Trophoblast cell (in vitro differentiated cells and primary cell): ENCODE data around the gene HOXA6. TPM values are rescaled to one million over a fixed set of nuclear protein-coding genes. Genes with fewer than 3 reads are reported as not detected.

Source experiments
- DNase-seq, 2 donors: peaks; one replicate each; pipeline ENCODE4 v3.0.0-alpha.2; 2016
- H2AFZ ChIP-seq: 2 replicates; pipeline ENCODE4 v1.6.1; 2013; ENCODE audit warnings: low read length, moderate library complexity, mild to moderate bottlenecking; ENCODE audit not compliant: insufficient read depth, poor library complexity
- H2AK5ac ChIP-seq: 2 replicates; pipeline ENCODE4 v1.6.1; 2013; ENCODE audit warnings: mild to moderate bottlenecking, low read length
- H2BK120ac ChIP-seq: 2 replicates; pipeline ENCODE4 v1.6.1; 2013; ENCODE audit warnings: low read length, mild to moderate bottlenecking, moderate library complexity; ENCODE audit not compliant: insufficient read depth, poor library complexity
- H2BK12ac ChIP-seq: 2 replicates; pipeline ENCODE4 v1.6.1; 2013; ENCODE audit warnings: mild to moderate bottlenecking, low read length, moderate library complexity
- H2BK5ac ChIP-seq: 2 replicates; pipeline ENCODE4 v1.6.1; 2013; ENCODE audit warnings: low read length, low read depth, moderate library complexity, mild to moderate bottlenecking; ENCODE audit not compliant: poor library complexity
- H3K14ac ChIP-seq: 2 replicates; pipeline ENCODE4 v1.6.1; 2013; ENCODE audit warnings: mild to moderate bottlenecking, low read length
- H3K18ac ChIP-seq: 2 replicates; pipeline ENCODE4 v1.6.1; 2013; ENCODE audit warnings: mild to moderate bottlenecking, low read length
- H3K23ac ChIP-seq: 2 replicates; pipeline ENCODE4 v1.6.1; 2013; ENCODE audit warnings: low read length
- H3K27ac ChIP-seq: 2 replicates; pipeline ENCODE4 v1.5.1; 2013; ENCODE audit warnings: low read depth, mild to moderate bottlenecking, inconsistent platforms, low read length, moderate library complexity
- H3K27me3 ChIP-seq: 2 replicates; pipeline ENCODE4 v1.6.1; 2013; ENCODE audit warnings: inconsistent platforms, mild to moderate bottlenecking, low read length, moderate library complexity; ENCODE audit not compliant: insufficient read depth
- H3K36me3 ChIP-seq, 2 experiments: 1 replicate in 1 of 2; 2 replicates in 1 of 2; pipeline ENCODE4 v1.6.1; 2013; ENCODE audit warnings: low read length in 2 of 2, mild to moderate bottlenecking in 2 of 2, moderate library complexity in 1 of 2; ENCODE audit not compliant: insufficient read depth in 2 of 2, control insufficient read depth in 1 of 2
- H3K4ac ChIP-seq: 2 replicates; pipeline ENCODE4 v1.6.1; 2013; ENCODE audit warnings: low read depth, mild to moderate bottlenecking, low read length, moderate library complexity
- H3K4me1 ChIP-seq, 2 experiments: 1 replicate in 1 of 2; 2 replicates in 1 of 2; pipeline ENCODE4 v1.6.1; 2013; ENCODE audit warnings: low read length in 2 of 2, mild to moderate bottlenecking in 2 of 2, moderate library complexity in 1 of 2; ENCODE audit not compliant: insufficient read depth in 2 of 2, control insufficient read depth in 1 of 2
- H3K4me2 ChIP-seq: 2 replicates; pipeline ENCODE4 v1.6.1; 2013; ENCODE audit warnings: inconsistent platforms, mild to moderate bottlenecking, low read length, moderate library complexity
- H3K4me3 ChIP-seq: 2 replicates; pipeline ENCODE4 v1.5.1; 2013; ENCODE audit warnings: mild to moderate bottlenecking, low read depth, low read length, inconsistent platforms
- H3K79me1 ChIP-seq: one replicate; pipeline ENCODE4 v1.6.1; 2013; ENCODE audit warnings: low read length
- H3K79me2 ChIP-seq: 2 replicates; pipeline ENCODE4 v1.6.1; 2013; ENCODE audit warnings: low read length, mild to moderate bottlenecking; ENCODE audit not compliant: control insufficient read depth, insufficient read depth, poor library complexity
- H3K9ac ChIP-seq: 2 replicates; pipeline ENCODE4 v1.6.1; 2013; ENCODE audit warnings: mild to moderate bottlenecking, low read length
- H3K9me3 ChIP-seq: 2 replicates; pipeline ENCODE4 v1.6.1; 2013; ENCODE audit warnings: low read depth, mild to moderate bottlenecking, control low read depth, inconsistent platforms, low read length; ENCODE audit not compliant: insufficient read depth
- H4K12ac ChIP-seq: 2 replicates; pipeline ENCODE4 v1.6.1; 2013; ENCODE audit warnings: low read depth, mild to moderate bottlenecking, low read length, moderate library complexity
- H4K8ac ChIP-seq: 2 replicates; pipeline ENCODE4 v1.6.1; 2013; ENCODE audit warnings: low read depth, mild to moderate bottlenecking, low read length, moderate library complexity
- H4K91ac ChIP-seq: one replicate; pipeline ENCODE4 v1.6.1; 2013; ENCODE audit warnings: low read depth, mild to moderate bottlenecking, low read length, moderate library complexity
- WGBS: extraction: QIAGEN DNeasy Blood & Tissue Kit; methylation state at CpG from one replicate; pipeline ENCODE4 v1.1.7; 2013; ENCODE audit warnings: missing lambda C conversion rate; ENCODE audit not compliant: insufficient read length, insufficient coverage; ENCODE audit errors: extremely low coverage; 5-methylcytosine and 5-hydroxymethylcytosine counted together
- polyA plus RNA-seq: library from polyadenylated mRNA; stranded (reverse); fragments of 200-250 nt; gene quantifications from 2 replicates; pipeline ENCODE4 v1.2.3, GENCODE V29; 2013

Gene HOXA6
- not detected in 2 replicates for polyA plus RNA-seq

- Histone ChIP-seq H3K4me1 (peaks cover 3 to 11% of the 10 kb centered on the region in 2 experiments), H2BK12ac (no peak within 1 kb of the TSS), H3K27ac (no peak within 1 kb of the TSS), H3K9ac (no peak within 1 kb of the TSS), H2BK5ac (no peak within 1 kb of the TSS), H3K4me2 (no peak within 1 kb of the TSS), H4K12ac (no peak within 1 kb of the TSS), H3K4ac (no peak within 1 kb of the TSS), H4K8ac (no peak within 1 kb of the TSS), H3K36me3 (no peaks in the 10 kb centered on the region), H3K79me2 (no peaks in the 10 kb centered on the region), H3K27me3 (peaks cover 90% of the 10 kb centered on the region), H2AK5ac (no peak within 1 kb of the TSS), H3K4me3 (no peak within 1 kb of the TSS), H3K14ac (no peak within 1 kb of the TSS), H3K23ac (no peak within 1 kb of the TSS), H2AFZ (no peak within 1 kb of the TSS), H3K18ac (no peak within 1 kb of the TSS), H4K91ac (no peak within 1 kb of the TSS), H3K9me3 (peaks cover 42% of the 10 kb centered on the region), H3K79me1 (no peaks in the 10 kb centered on the region), H2BK120ac (no peak within 1 kb of the TSS)
- DNase-seq = no peak
- WGBS = no CpG with 5 or more reads among the region's 63 CpGs
Observed at GRCh38 chr7:27147199-27148030, at the start of gene HOXA6. Gene HOXA6, minus strand, starts transcription at chr7:27147774. Its CDS starts 25 bp downstream, at chr7:27147749.

DNA sequence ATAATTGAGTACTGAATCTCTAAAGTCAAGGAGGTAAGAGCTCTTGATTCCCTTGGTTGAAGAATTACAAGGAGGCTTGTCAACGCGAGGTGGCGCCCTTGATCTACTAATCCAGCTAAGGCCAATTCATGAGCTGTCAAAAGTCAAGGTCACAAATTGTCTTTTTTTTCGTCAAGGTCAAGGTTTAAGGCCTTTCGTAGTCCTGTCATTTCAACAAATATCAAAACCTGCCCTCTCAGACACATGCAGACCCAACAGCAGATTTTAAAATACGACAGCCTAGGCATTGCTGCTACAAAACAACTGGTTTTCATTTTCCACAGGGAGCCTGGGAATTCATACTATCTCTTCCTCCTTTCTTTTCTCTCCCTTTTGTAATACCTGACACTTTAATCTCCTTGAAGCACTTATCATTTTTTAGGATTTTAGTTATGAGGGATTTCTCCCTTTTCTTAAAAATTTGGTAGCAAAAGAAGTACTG lies 48.8 kb upstream of the HOXA6 start:
- H3K36me3 ChIP-seq = no peaks in the 10 kb centered on the region
- peak; percentile 55 to 79 for DNase-seq
- no CpG with 5 or more reads among the region's 6 CpGs for WGBS

DNA sequence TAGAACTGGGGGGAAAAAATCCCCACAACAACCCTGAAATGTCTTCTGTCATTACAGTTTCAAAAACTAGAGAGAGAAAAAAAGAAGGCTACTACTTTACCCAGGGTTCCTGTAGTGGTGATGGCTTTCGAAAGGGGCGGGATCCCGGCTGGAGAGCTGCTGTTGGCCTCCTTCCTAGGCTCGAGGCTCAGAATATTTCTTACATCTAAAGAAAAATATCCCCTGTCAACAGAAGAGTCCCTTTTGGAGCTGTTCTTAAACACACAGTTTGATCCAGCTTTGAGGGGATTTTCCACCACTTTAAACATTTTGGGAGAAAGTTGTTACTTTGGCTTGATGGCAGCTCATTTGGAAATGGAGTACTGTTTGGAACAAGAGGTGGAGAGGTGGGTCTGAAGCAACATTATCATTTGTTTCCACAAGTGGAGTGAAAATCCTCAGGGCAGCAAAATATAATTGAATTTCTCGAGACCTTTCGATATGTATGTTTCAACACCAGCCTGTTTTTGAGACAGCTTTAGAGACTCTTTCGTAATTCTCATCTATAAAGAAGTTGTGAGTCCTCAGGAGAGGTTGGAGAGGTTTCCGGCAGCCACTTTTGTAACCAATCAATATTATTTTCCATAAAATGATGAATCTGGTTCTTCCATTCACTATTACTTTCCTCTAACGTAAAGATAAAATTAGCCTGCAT lies 47.3 kb upstream of the HOXA6 start:
- no peak for DNase-seq
- no peak overlapping the region for H2AFZ ChIP-seq
- H3K4ac ChIP-seq = no peak overlapping the region
- no peak overlapping the region for H2AK5ac ChIP-seq
- H3K27me3 ChIP-seq = peaks cover 69% of the 10 kb centered on the region
- peaks cover 2% of the 10 kb centered on the region for H3K9me3 ChIP-seq
- no peak overlapping the region for H2BK5ac ChIP-seq
- no peaks in the 10 kb centered on the region for H3K79me1 ChIP-seq
- H3K23ac ChIP-seq = no peak overlapping the region
- H3K9ac ChIP-seq = no peak overlapping the region
- no peak overlapping the region for H2BK12ac ChIP-seq
- H4K12ac ChIP-seq = no peak overlapping the region
- H3K14ac ChIP-seq = no peak overlapping the region
- no CpG with 5 or more reads among the region's 9 CpGs for WGBS
- H4K91ac ChIP-seq = no peak overlapping the region
- H3K4me1 ChIP-seq = peaks cover 5 to 6% of the 10 kb centered on the region in 2 experiments
- H4K8ac ChIP-seq = no peak overlapping the region
- H2BK120ac ChIP-seq = no peak overlapping the region
- no peak overlapping the region for H3K18ac ChIP-seq
- no peak overlapping the region for H3K4me2 ChIP-seq
- H3K27ac ChIP-seq = no peak overlapping the region
- H3K4me3 ChIP-seq = no peak overlapping the region
- no peaks in the 10 kb centered on the region for H3K36me3 ChIP-seq
- H3K79me2 ChIP-seq = no peaks in the 10 kb centered on the region

More for the DNA sequence above, 48.8 kb upstream of the HOXA6 start:
- no peak overlapping the region for H3K9ac ChIP-seq
- H4K91ac ChIP-seq = no peak overlapping the region
- H3K4me2 ChIP-seq = no peak overlapping the region
- no peak overlapping the region for H2BK120ac ChIP-seq
- H3K79me1 ChIP-seq = no peaks in the 10 kb centered on the region
- no peak overlapping the region for H2AFZ ChIP-seq
- H2BK12ac ChIP-seq = no peak overlapping the region
- no peak overlapping the region for H2BK5ac ChIP-seq
- no peak overlapping the region for H3K27ac ChIP-seq
- no peaks in the 10 kb centered on the region for H3K79me2 ChIP-seq
- peaks cover 69% of the 10 kb centered on the region for H3K27me3 ChIP-seq
- H4K12ac ChIP-seq = no peak overlapping the region
- no peak overlapping the region for H4K8ac ChIP-seq
- no peak overlapping the region for H3K18ac ChIP-seq
- no peak overlapping the region for H3K4me3 ChIP-seq
- H3K4me1 ChIP-seq = peaks cover 12% of the 10 kb centered on the region in 2 experiments
- H2AK5ac ChIP-seq = no peak overlapping the region
- peaks cover 10% of the 10 kb centered on the region for H3K9me3 ChIP-seq
- no peak overlapping the region for H3K14ac ChIP-seq
- H3K23ac ChIP-seq = no peak overlapping the region
- no peak overlapping the region for H3K4ac ChIP-seq

GRCh38 chr7:27194002-27194352 lies 46.4 kb upstream of the HOXA6 start:
- Histone ChIP-seq H3K27ac (no peak overlapping the region), H3K4me2 (no peak overlapping the region), H2BK5ac (no peak overlapping the region), H3K9ac (no peak overlapping the region), H2AK5ac (no peak overlapping the region), H3K18ac (no peak overlapping the region), H3K23ac (no peak overlapping the region), H3K4me1 (peaks cover 3 to 8% of the 10 kb centered on the region in 2 experiments), H3K14ac (no peak overlapping the region), H3K4ac (no peak overlapping the region), H2BK120ac (no peak overlapping the region), H3K36me3 (no peaks in the 10 kb centered on the region), H2BK12ac (no peak overlapping the region), H3K4me3 (no peak overlapping the region), H4K12ac (no peak overlapping the region), H4K8ac (no peak overlapping the region), H3K79me2 (no peaks in the 10 kb centered on the region), H3K79me1 (no peaks in the 10 kb centered on the region), H2AFZ (no peak overlapping the region), H3K27me3 (peaks cover 70% of the 10 kb centered on the region), H3K9me3 (peaks cover 7% of the 10 kb centered on the region), H4K91ac (no peak overlapping the region)
- no CpG with 5 or more reads among the region's 2 CpGs for whole genome bisulfite sequencing
- no peak for DNase-seq
